Retinal pigment epithelial cell (primary cell): ENCODE results near the gene NHS.
A peak's percentile ranks its signal among the peaks of the same experiment; 100 is the strongest.

Experiments
- DNase-seq: peaks from one replicate; pipeline ENCODE4 v3.0.0-alpha.2; 2010; ENCODE audit warnings: low read depth
- H3K4me3 ChIP-seq: 2 replicates; pipeline ENCODE4 v1.5.1; 2011; ENCODE audit warnings: mild to moderate bottlenecking, low read length, control low read depth, moderate library complexity
- CTCF ChIP-seq: conservative IDR thresholded peaks from 2 replicates; pipeline ENCODE4 v1.5.1; 2011; ENCODE audit warnings: low read depth, low read length, control low read depth, inconsistent platforms

NHS gene

GRCh38 chrX:17642891-17643290 lies 267.9 kb downstream of the NHS start:
- TF ChIP-seq CTCF: no peak
- no peak overlapping the region for H3K4me3 ChIP-seq
- no peak for DNase-seq

GRCh38 chrX:17643528-17643927 lies 268.5 kb downstream of the NHS start:
- no peak overlapping the region for H3K4me3 ChIP-seq
- no peak for DNase-seq
- TF ChIP-seq CTCF: no peak

GRCh38 chrX:17644001-17644400 lies 269.0 kb downstream of the NHS start:
- no peak for DNase-seq
- TF ChIP-seq CTCF: no peak
- no peak overlapping the region for H3K4me3 ChIP-seq

- DNase-seq: no peak
- H3K4me3 ChIP-seq: no peak overlapping the region
- no peak for TF ChIP-seq CTCF
Measured at GRCh38 chrX:17654116-17654515, 279.1 kb downstream of the NHS start.

- DNase-seq: no peak
- no peak for TF ChIP-seq CTCF
- H3K4me3 ChIP-seq: peak overlapping the region; percentile 45
Measured at GRCh38 chrX:17655211-17656034, 280.4 kb downstream of the NHS start.

GRCh38 chrX:17656035-17656418 lies 281.0 kb downstream of the NHS start:
- DNase-seq: no peak
- peak overlapping the region; percentile 45 for H3K4me3 ChIP-seq
- no peak for TF ChIP-seq CTCF

GRCh38 chrX:17656556-17656955 lies 281.6 kb downstream of the NHS start:
- no peak overlapping the region for H3K4me3 ChIP-seq
- TF ChIP-seq CTCF: no peak

More at GRCh38 chrX:17656556-17656955, 281.6 kb downstream of the NHS start:
- no peak for DNase-seq
